Right atrium auricular region (tissue), 2 donors: ENCODE measurements around the gene RBM33. TPM values are rescaled to one million over a fixed set of nuclear protein-coding genes. Genes with fewer than 3 reads are reported as not detected.

Source experiments
- DNase-seq: peaks from one replicate; pipeline ENCODE4 v3.0.0-alpha.2; 2019; ENCODE audit warnings: low spot score
- H3K27ac ChIP-seq, 2 donors: fragments of 200-600 bp; sonication (generic); 1 replicate in 1 of 2; 2 replicates in 1 of 2; pipeline ENCODE4 v1.5.1; 2016 to 2019
- H3K27me3 ChIP-seq, 2 donors: fragments of 200-600 bp; sonication (generic); one replicate each; pipeline versions ENCODE4 v1.5.1 to v1.6.0; 2017 to 2019
- H3K36me3 ChIP-seq: fragments of 200-600 bp; sonication (generic); one replicate; pipeline ENCODE4 v1.5.1; 2016
- H3K4me1 ChIP-seq, 2 donors: fragments of 200-600 bp; sonication (generic); one replicate each; pipeline versions ENCODE4 v1.5.1 to v1.6.0; 2017 to 2019
- H3K4me3 ChIP-seq, 2 donors: fragments of 200-600 bp; sonication (generic); 1 replicate in 1 of 2; 2 replicates in 1 of 2; pipeline ENCODE4 v1.5.1; 2017 to 2019; ENCODE audit warnings: mild to moderate bottlenecking in 1 of 2, moderate library complexity in 1 of 2
- H3K9me3 ChIP-seq, 2 donors: fragments of 200-600 bp; sonication (generic); one replicate each; pipeline ENCODE4 v1.5.1; 2019
- CTCF ChIP-seq, 2 donors: fragments of 200-600 bp; sonication (generic); IDR thresholded peaks; one replicate each; pipeline ENCODE4 v1.5.1; 2019; ENCODE audit warnings: antibody characterized with exemption in 2 of 2
- total RNA-seq, 2 donors: library from RNA; depleted of rRNA; stranded (reverse); fragments of >200 nt; gene quantifications; one replicate each; pipeline ENCODE4 v1.1.0, GENCODE V29; 2016

The RBM33 gene
- total RNA-seq, 2 donors from 2014 or later, result 15.4 to 21.0 TPM

- H3K4me3 ChIP-seq, result no peak overlapping the region
- no peak overlapping the region for H3K27ac ChIP-seq
- no peak for TF ChIP-seq CTCF (IDR thresholded peaks at IDR 0.05)
- H3K36me3 ChIP-seq, result no peaks in the 10 kb centered on the region
- H3K9me3 ChIP-seq, result no peaks in the 10 kb centered on the region
- H3K27me3 ChIP-seq, result peaks cover 0 to 5% of the 10 kb centered on the region in 2 donors
- no peak for DNase-seq
- no peaks in the 10 kb centered on the region for H3K4me1 ChIP-seq
Measured at GRCh38 chr7:155819186-155819585, 174.7 kb downstream of the RBM33 start.

GRCh38 chr7:155820246-155820645 lies 175.8 kb downstream of the RBM33 start:
- no peak for TF ChIP-seq CTCF (IDR thresholded peaks at IDR 0.05)
- H3K27me3 ChIP-seq, result peaks cover 0 to 5% of the 10 kb centered on the region in 2 donors

GRCh38 chr7:155820788-155821187 lies 176.3 kb downstream of the RBM33 start:
- H3K4me1 ChIP-seq, result no peaks in the 10 kb centered on the region
- no peak for TF ChIP-seq CTCF (IDR thresholded peaks at IDR 0.05)
- H3K9me3 ChIP-seq, result no peaks in the 10 kb centered on the region
- H3K4me3 ChIP-seq, result no peak overlapping the region
- peaks cover 0 to 5% of the 10 kb centered on the region in 2 donors for H3K27me3 ChIP-seq
- no peak overlapping the region for H3K27ac ChIP-seq
- no peaks in the 10 kb centered on the region for H3K36me3 ChIP-seq
- DNase-seq, result no peak

More at GRCh38 chr7:155820246-155820645, 175.8 kb downstream of the RBM33 start:
- Histone ChIP-seq H3K36me3 (no peaks in the 10 kb centered on the region), H3K9me3 (no peaks in the 10 kb centered on the region), H3K4me1 (no peaks in the 10 kb centered on the region), H3K27ac (no peak overlapping the region), H3K4me3 (no peak overlapping the region)
- DNase-seq, result no peak

- H3K9me3 ChIP-seq, result no peaks in the 10 kb centered on the region
- no peaks in the 10 kb centered on the region for H3K36me3 ChIP-seq
- no peak for DNase-seq
- no peaks in the 10 kb centered on the region for H3K4me1 ChIP-seq
- no peak for TF ChIP-seq CTCF (IDR thresholded peaks at IDR 0.05)
- H3K27me3 ChIP-seq, result peaks cover 0 to 5% of the 10 kb centered on the region in 2 donors
- no peak overlapping the region for H3K4me3 ChIP-seq
- no peak overlapping the region for H3K27ac ChIP-seq
Measured at GRCh38 chr7:155821851-155822250, 177.4 kb downstream of the RBM33 start.

- Histone ChIP-seq H3K27me3 (no peaks in the 10 kb centered on the region), H3K4me1 (no peaks in the 10 kb centered on the region), H3K27ac (no peak overlapping the region), H3K36me3 (no peaks in the 10 kb centered on the region), H3K9me3 (no peaks in the 10 kb centered on the region), H3K4me3 (no peak overlapping the region)
- no peak for DNase-seq
- TF ChIP-seq CTCF (IDR thresholded peaks at IDR 0.05), result no peak
Measured at GRCh38 chr7:155824227-155824886, 179.9 kb downstream of the RBM33 start.

- no peak for TF ChIP-seq CTCF (IDR thresholded peaks at IDR 0.05)
Measured at GRCh38 chr7:155825336-155825735, 180.9 kb downstream of the RBM33 start.

More at GRCh38 chr7:155825336-155825735, 180.9 kb downstream of the RBM33 start:
- Histone ChIP-seq H3K4me3 (no peak overlapping the region), H3K36me3 (no peaks in the 10 kb centered on the region), H3K27me3 (no peaks in the 10 kb centered on the region), H3K27ac (no peak overlapping the region), H3K4me1 (no peaks in the 10 kb centered on the region), H3K9me3 (no peaks in the 10 kb centered on the region)
- no peak for DNase-seq
